ENCODE data around the gene LCNL1. TPM values are rescaled to one million over a fixed set of nuclear protein-coding genes. Genes with fewer than 3 reads are reported as not detected.

LCNL1 gene
- total and polyA plus RNA-seq, 2 of the 13 experiments (the other 11 are each of a cell fraction or from before 2014, with no cell fraction given), result not detected

DNA sequence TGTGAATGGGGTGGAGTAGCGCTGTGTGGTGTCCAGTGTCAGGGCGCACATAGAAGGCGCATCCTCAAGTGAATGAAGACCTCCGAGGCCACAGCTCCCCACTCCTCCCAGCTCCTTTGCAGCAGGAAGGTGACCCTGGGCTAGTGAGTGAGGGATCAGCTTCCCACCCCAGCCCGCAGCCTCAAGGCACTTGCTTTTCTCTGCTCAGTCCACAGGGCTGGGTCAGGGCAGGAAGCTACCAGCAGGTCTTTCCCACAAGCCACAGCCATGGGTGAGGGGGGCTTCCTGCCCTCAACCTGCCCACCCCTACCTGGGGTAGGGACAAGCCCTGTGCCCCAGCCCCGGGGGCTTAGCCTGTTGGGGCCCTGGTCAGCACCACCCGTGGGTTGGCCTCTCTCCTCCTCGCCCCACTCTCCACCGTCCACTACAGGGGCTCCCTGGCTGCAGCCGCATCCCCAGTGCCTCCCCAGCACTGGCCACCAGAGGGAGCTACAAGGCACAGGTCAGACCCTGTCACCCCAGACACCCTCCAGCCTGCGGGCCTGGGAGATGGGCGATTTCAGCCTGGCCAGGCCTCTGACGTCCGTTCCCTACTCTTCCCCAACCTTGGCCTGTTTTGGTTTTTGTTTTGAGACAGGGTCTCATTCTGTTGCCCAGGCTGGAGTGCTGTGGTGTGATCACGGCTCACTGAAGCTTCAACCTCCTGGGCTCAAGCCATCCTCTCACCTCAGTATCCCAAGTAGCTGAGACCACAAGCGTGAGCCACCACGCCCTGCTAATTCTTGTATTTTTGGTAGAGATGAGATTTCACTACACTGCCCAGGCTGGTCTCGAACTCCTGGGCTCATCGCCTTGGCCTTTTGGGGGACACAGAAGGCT lies 46.5 kb downstream of the LCNL1 start (continued):
- TF ChIP-seq, protein P1, sequence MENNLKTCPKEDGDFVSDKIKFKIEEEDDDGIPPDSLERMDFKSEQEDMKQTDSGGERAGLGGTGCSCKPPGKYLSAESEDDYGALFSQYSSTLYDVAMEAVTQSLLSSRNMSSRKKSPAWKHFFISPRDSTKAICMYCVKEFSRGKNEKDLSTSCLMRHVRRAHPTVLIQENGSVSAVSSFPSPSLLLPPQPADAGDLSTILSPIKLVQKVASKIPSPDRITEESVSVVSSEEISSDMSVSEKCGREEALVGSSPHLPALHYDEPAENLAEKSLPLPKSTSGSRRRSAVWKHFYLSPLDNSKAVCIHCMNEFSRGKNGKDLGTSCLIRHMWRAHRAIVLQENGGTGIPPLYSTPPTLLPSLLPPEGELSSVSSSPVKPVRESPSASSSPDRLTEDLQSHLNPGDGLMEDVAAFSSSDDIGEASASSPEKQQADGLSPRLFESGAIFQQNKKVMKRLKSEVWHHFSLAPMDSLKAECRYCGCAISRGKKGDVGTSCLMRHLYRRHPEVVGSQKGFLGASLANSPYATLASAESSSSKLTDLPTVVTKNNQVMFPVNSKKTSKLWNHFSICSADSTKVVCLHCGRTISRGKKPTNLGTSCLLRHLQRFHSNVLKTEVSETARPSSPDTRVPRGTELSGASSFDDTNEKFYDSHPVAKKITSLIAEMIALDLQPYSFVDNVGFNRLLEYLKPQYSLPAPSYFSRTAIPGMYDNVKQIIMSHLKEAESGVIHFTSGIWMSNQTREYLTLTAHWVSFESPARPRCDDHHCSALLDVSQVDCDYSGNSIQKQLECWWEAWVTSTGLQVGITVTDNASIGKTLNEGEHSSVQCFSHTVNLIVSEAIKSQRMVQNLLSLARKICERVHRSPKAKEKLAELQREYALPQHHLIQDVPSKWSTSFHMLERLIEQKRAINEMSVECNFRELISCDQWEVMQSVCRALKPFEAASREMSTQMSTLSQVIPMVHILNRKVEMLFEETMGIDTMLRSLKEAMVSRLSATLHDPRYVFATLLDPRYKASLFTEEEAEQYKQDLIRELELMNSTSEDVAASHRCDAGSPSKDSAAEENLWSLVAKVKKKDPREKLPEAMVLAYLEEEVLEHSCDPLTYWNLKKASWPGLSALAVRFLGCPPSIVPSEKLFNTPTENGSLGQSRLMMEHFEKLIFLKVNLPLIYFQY (CRISPR knock-in tag; IDR thresholded peaks at IDR 0.05; ENCODE audit: borderline replicate concordance), result no peak; the same call in 1 of the 2 replicates
- peak; percentile 58; the same call in 1 of the 2 replicates for TF ChIP-seq ZNF776 (CRISPR knock-in tag; IDR thresholded peaks at IDR 0.05)
- TF ChIP-seq, protein P2, sequence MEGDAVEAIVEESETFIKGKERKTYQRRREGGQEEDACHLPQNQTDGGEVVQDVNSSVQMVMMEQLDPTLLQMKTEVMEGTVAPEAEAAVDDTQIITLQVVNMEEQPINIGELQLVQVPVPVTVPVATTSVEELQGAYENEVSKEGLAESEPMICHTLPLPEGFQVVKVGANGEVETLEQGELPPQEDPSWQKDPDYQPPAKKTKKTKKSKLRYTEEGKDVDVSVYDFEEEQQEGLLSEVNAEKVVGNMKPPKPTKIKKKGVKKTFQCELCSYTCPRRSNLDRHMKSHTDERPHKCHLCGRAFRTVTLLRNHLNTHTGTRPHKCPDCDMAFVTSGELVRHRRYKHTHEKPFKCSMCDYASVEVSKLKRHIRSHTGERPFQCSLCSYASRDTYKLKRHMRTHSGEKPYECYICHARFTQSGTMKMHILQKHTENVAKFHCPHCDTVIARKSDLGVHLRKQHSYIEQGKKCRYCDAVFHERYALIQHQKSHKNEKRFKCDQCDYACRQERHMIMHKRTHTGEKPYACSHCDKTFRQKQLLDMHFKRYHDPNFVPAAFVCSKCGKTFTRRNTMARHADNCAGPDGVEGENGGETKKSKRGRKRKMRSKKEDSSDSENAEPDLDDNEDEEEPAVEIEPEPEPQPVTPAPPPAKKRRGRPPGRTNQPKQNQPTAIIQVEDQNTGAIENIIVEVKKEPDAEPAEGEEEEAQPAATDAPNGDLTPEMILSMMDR (CRISPR knock-in tag; IDR thresholded peaks at IDR 0.05), result peak; percentile 94
- TF ChIP-seq, protein P3, sequence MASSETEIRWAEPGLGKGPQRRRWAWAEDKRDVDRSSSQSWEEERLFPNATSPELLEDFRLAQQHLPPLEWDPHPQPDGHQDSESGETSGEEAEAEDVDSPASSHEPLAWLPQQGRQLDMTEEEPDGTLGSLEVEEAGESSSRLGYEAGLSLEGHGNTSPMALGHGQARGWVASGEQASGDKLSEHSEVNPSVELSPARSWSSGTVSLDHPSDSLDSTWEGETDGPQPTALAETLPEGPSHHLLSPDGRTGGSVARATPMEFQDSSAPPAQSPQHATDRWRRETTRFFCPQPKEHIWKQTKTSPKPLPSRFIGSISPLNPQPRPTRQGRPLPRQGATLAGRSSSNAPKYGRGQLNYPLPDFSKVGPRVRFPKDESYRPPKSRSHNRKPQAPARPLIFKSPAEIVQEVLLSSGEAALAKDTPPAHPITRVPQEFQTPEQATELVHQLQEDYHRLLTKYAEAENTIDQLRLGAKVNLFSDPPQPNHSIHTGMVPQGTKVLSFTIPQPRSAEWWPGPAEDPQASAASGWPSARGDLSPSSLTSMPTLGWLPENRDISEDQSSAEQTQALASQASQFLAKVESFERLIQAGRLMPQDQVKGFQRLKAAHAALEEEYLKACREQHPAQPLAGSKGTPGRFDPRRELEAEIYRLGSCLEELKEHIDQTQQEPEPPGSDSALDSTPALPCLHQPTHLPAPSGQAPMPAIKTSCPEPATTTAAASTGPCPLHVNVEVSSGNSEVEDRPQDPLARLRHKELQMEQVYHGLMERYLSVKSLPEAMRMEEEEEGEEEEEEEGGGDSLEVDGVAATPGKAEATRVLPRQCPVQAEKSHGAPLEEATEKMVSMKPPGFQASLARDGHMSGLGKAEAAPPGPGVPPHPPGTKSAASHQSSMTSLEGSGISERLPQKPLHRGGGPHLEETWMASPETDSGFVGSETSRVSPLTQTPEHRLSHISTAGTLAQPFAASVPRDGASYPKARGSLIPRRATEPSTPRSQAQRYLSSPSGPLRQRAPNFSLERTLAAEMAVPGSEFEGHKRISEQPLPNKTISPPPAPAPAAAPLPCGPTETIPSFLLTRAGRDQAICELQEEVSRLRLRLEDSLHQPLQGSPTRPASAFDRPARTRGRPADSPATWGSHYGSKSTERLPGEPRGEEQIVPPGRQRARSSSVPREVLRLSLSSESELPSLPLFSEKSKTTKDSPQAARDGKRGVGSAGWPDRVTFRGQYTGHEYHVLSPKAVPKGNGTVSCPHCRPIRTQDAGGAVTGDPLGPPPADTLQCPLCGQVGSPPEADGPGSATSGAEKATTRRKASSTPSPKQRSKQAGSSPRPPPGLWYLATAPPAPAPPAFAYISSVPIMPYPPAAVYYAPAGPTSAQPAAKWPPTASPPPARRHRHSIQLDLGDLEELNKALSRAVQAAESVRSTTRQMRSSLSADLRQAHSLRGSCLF (CRISPR knock-in tag; IDR thresholded peaks at IDR 0.05; ENCODE audit: borderline replicate concordance), result no peak
